RCC 7860 (cell line): ENCODE results near the gene SAMD14.
A peak's percentile ranks its signal among the peaks of the same experiment; 100 is the strongest.

Experiments used
- DNase-seq: peaks from one replicate; pipeline ENCODE4 v3.0.0-alpha.2; 2015; ENCODE audit warnings: low spot score
- FAIRE-seq: peaks from 2 replicates; lab custom pipeline; 2012; peaks lifted over from hg19 to GRCh38; lab: Jason Lieb, UNC

Gene SAMD14

GRCh38 chr17:50134206-50135110, 4.5 kb upstream of the SAMD14 start:
- FAIRE-seq = no peak
- DNase-seq = no peak

DNA sequence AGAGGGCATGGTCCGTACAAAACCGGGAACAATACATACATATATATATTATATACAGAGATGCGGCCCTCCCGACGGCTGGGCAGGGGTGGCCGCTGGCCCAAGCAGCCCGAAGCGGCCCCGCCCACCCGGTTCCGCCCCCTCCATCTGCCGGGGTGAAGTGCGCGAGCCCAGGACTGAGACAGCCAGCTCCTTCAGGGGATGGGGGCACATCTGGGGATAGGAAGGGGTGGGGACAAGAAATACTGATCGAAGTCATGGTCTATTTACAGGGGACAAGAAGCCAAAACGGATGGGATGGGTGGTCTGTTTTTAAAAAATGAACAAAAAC, 3.8 kb upstream of the SAMD14 start:
- no peak for FAIRE-seq
- DNase-seq = no peak

GRCh38 chr17:50133028-50133768, 3.2 kb upstream of the SAMD14 start:
- DNase-seq = peak; percentile 17
- FAIRE-seq = no peak

DNA sequence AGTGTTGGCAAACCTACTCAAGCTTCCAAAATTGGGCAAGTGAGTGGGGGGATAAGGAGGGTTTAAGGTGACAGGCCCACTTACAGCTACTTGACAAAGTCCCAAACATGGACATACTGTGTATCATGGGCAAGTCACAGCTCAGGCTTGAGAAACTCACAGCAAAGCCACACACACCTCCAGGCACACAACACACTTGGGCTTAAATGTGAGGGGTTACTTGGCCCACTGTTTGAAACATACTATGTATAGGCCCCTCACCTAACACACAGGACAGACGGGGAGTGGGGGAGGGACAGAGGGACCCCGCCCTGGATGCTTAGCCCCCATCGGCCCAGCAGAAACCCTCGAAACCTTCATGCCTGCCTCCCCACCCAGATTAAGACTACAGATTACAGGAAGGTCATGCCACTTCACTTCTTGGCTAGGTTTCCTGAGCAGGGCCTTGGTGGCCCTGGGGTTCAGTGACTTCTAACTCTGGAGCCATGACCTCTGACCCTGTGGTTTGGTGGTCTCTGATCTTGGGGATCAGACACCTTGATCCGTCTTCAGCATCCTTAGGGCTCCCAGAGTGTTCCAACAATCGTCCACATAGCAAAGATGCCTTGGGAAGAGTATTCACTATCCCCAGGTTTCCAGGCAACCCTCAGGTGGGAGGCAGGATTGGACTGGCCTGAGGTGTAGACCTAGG, 2.3 kb upstream of the SAMD14 start:
- DNase-seq (no peak), FAIRE-seq (no peak)

GRCh38 chr17:50130559-50131305, 772 bp upstream of the SAMD14 start:
- FAIRE-seq = no peak
- DNase-seq = no peak

- FAIRE-seq = no peak
- DNase-seq = no peak
These were observed 620 bp downstream of the SAMD14 start for GRCh38 chr17:50129353-50129727.

- DNase-seq (no peak), FAIRE-seq (no peak)
These were observed 1.3 kb downstream of the SAMD14 start for GRCh38 chr17:50128441-50129352.

- DNase-seq = peak; percentile 45
- no peak for FAIRE-seq
These were observed 2.1 kb downstream of the SAMD14 start for GRCh38 chr17:50127697-50128361.

DNA sequence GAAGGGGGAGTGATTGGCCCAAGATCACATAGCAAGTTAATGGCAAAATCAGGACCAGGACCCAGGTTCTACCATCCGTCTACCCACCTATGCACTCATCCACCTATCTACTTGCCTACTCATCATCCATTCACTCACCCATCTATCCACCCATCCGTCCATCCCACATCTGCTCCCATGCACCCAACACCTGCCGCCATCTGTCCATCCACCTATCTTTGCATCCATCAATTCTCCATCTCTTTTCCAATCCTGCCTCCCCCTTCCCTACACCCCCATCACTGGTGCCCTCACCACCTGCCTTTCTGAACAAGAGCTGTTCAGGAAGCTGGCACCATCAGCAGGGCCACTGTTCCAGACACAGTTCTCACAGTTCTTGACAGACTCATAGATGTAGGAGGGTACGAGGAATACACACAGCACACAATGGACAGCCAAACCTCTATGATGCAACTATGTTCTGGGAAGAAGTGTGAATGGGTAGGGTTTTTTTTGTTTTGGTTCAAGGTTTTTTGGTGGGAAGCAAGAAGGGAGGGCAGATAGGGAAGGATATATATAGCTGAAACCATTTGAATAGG, 4.5 kb downstream of the SAMD14 start:
- DNase-seq (no peak), FAIRE-seq (no peak)

DNA sequence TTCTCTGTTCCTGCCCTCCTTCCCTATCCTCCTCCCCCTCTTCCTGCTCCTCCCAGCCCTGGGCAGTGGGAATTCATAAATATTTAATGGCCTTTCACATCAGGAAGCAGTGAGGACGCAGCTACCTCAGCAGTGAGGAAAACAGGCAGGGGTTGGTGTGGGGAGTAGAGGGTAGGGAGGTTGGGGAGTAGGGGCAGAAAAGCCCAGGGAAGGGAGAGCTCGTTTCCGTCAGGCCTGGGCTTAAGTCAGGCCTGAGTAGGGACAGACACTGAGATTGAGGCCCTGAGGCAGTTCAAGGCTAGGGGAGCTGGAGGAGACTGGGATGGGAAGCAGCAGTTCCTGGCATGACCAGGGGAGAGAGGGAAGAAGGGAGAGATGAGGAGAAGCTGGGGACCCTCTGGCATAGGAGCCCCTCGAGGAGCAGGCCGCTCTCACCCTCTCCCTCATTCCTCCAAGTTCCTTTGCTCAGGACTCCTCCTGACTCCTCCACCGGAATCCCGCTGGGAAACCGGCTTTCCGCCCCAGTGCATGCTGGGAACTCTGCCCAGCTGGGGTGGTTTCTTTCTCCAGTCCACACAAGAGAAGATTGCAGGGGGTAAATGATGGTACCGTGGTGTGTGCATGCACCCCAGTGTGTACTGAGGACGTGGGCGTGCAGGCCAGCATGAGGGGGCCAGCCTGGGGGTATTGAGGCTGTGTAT, 6.2 kb downstream of the SAMD14 start:
- DNase-seq = peak; percentile 24
- peak; percentile 8 for FAIRE-seq

DNA sequence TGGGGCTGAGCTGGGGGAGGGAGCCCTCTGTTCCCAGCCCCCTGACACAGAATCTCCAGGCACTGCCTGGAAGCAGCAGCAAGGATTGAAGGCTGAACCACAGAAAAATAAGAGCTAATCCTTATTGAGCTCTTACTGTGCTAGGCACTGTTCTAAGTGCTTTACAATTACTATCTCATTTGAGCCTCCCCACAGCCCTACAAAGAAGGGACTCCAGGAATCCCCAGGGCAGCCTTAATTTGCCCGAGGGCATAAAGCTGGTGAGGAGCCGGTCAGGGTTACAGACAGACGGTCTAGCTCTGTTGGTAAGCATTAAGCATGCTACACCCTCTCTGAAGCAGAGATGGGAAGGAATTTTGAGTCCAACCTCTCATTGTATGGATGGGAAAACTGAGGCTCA, 7.0 kb downstream of the SAMD14 start:
- DNase-seq (no peak), FAIRE-seq (no peak)

DNA sequence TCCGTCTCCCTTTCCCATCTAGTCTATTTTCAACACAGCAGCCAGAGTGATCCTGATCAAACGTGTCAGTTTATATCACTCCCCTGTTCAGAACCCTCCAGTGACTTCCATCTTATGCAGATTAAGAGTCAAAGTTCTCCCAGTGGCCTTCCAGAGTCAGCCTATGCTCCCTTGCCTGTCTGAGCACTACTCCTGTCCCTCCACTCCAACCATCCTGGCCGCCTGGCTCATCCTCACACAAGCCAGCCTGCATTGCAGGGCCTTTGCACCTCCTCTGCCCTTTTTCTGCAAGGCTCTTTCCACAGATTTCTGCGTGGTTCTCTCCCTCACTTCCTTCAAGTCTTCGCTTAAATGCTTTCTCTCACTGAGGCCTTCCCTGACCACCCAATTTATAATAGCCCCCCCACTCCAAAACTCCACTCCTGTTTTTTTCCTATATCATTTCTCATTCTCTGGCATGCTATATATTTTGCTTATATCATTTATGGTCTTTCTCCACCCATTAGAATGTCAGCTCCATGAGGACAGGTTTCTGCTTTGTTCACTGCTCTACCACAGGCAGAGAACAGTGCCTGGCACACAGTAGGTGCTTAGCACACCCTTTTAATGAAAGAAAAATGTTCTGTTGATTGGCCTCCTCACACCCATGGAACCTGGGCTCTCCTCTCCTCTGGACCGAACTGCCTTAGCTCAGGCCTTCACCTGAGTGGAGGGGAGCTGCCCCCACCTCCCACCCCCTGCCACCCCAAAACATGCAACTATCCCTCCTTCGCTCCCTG, 9.3 kb downstream of the SAMD14 start:
- no peak for FAIRE-seq
- DNase-seq = no peak

DNA sequence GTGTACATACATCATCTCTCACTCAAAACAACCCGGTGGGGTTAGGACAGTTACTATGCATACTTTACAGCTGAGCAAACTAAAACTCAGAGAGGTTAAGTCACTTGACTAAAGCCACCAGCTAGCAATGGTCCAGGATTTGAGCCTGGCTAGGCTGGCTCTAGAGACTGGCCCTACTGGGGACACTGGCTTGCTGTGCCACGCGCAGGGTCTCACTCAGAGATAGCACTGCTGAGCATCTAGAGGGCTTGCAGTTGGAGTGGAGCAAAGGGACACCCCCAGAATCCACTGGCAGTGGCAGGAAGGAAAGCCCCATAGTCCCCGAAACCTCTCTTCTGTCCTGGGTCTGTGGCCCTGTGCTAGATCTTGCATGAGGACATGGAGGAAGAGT, 11.1 kb downstream of the SAMD14 start:
- FAIRE-seq (no peak), DNase-seq (no peak)

DNA sequence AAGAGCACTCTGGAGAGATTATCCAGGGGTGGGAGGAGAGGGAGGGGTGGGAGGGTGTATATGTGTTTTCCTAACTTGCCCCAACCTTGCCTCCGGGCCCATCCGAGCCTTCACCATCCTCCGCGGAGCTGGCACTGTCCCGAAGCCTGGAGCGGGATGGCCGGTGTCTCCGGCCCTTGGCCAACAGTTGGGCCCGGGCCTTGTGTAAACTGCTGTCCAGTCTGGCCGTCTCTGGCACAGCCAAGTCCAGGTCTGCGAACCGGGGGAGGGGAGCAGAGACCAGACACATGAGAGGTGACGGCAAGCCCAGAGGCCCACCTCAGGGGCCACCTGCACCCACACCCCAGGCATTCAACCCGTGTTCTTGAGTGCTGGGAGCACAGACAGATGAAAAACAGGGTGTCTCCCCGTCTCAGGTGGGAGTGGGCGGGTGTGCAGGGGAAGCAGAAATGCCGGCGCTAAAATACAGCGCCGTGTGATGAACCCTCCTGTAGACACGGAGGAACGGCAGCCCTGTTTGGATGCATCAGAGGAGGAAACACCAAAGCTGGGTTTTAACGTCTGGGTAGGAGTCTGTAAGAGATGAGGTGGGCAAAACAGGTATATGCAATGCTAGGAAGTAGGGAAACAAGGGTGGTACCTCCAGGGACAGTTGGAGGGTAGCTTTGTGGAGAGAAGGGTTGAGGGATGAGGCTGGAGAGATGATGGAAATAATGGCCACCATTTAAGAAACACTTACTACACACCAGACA, 11.7 kb downstream of the SAMD14 start:
- no peak for FAIRE-seq

GRCh38 chr17:50117202-50118051, 12.5 kb downstream of the SAMD14 start:
- DNase-seq (no peak), FAIRE-seq (no peak)

More for the DNA sequence above, 11.7 kb downstream of the SAMD14 start:
- DNase-seq = no peak

DNA sequence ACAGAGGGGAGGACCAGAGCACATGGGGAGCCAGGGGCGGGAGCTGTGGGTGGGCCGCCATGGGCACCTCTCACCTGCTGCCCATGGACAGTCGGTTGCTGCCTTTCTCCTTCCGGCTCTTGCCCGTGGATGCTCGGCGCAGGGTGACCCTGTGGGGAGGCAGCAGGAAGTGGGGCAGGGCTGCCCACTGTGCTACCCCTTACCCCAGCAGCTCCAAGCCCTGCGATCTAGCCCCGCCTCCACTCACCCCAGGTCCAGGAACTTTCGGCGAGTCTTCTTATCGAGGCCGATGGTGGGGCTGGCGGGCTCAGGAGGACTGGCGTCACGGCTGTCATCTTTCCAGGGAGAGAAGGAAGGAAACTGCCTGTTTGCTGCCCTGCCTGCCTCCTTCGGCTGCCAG, 14.2 kb downstream of the SAMD14 start:
- FAIRE-seq (no peak), DNase-seq (no peak)
